ENCODE measurements around the gene UCN2. TPM values are rescaled to one million over a fixed set of nuclear protein-coding genes. Genes with fewer than 3 reads are reported as not detected.

The UCN2 gene
- total RNA-seq, 1 donor from 2014 or later, result not detected

Small RNA genes within 50 kb of the gene (small RNA-seq; reads per million reads assigned to genes)
- gene MIR6823 (ENCODE audit: low replicate concordance), result not detected

Other genes starting within 250 kb of the UCN2 start
- not detected for gene SPINK8, start 230.1 kb downstream of the UCN2 start, total RNA-seq
- gene FBXW12, start 191.6 kb downstream of the UCN2 start, total RNA-seq, result 1.5 TPM
- gene PLXNB1, start 133.7 kb downstream of the UCN2 start, total RNA-seq, result 50.9 TPM
- gene CCDC51, start 123.7 kb downstream of the UCN2 start, total RNA-seq, result 7.4 TPM
- 120 TPM for gene TMA7, start 123.5 kb downstream of the UCN2 start, total RNA-seq
- 4.7 TPM for gene ATRIP, start 117.0 kb downstream of the UCN2 start, total RNA-seq
- gene SHISA5, start 59.6 kb downstream of the UCN2 start, total RNA-seq, result 47.5 TPM
- 15.0 TPM for gene PFKFB4, start 7.0 kb downstream of the UCN2 start, total RNA-seq
- gene COL7A1, start 31.5 kb upstream of the UCN2 start, total RNA-seq, result 1.7 TPM
- gene UQCRC1, start 45.9 kb upstream of the UCN2 start, total RNA-seq, result 102 TPM
- not detected for gene TMEM89, start 58.0 kb upstream of the UCN2 start, total RNA-seq
- gene SLC26A6, start 71.7 kb upstream of the UCN2 start, total RNA-seq, result 3.2 TPM
- gene CELSR3, start 99.1 kb upstream of the UCN2 start, total RNA-seq, result 36.6 TPM
- gene NCKIPSD, start 122.1 kb upstream of the UCN2 start, total RNA-seq, result 5.2 TPM
- 78.2 TPM for gene IP6K2, start 153.4 kb upstream of the UCN2 start, total RNA-seq

Data from temporal lobe (tissue), 2 donors.